Brain microvascular endothelial cell (primary cell): Measurements from ENCODE around the gene PNMA1.
A peak's percentile ranks its signal among the peaks of the same experiment; 100 is the strongest.

Experiments
- DNase-seq: peaks from one replicate; pipeline ENCODE4 v3.0.0-alpha.2; 2020
- H3K27ac ChIP-seq: fragments of 250-450 bp; sonication (Bioruptor Pico); 2 replicates; pipeline ENCODE4 v1.5.1; 2020; ENCODE audit warnings: mild to moderate bottlenecking, moderate library complexity
- H3K27me3 ChIP-seq: fragments of 250-450 bp; sonication (Bioruptor Pico); replicated peaks from 2 replicates; pipeline ENCODE4 v1.5.1; 2020; ENCODE audit warnings: mild to moderate bottlenecking
- H3K36me3 ChIP-seq: fragments of 250-450 bp; sonication (Bioruptor Pico); replicated peaks from 2 replicates; pipeline ENCODE4 v1.5.1; 2020; ENCODE audit warnings: mild to moderate bottlenecking
- H3K4me3 ChIP-seq: 2 replicates; pipeline ENCODE4 v1.5.1; 2011; ENCODE audit warnings: low read depth, mild to moderate bottlenecking, control low read depth, low read length, moderate library complexity
- CTCF ChIP-seq: IDR thresholded peaks from 2 replicates; pipeline ENCODE4 v1.5.1; 2011; ENCODE audit warnings: low read depth, mild to moderate bottlenecking, moderate library complexity, low read length, control low read depth, inconsistent platforms; ENCODE audit errors: missing control alignments
- in situ Hi-C: cut with HindIII; loops from 2 replicates; pipeline ENCODE4 v1.10.0; 2017; ENCODE audit warnings: low sequenced_read_pairs, low pct_ligation_motif_present

Gene PNMA1

GRCh38 chr14:73720636-73721035, 6.5 kb upstream of the PNMA1 start:
- no peak for DNase-seq
- H3K27ac ChIP-seq: no peak overlapping the region
- TF ChIP-seq CTCF: no peak
- no peak overlapping the region for H3K4me3 ChIP-seq
- peaks cover 65% of the 10 kb centered on the region for H3K36me3 ChIP-seq
- no peaks in the 10 kb centered on the region for H3K27me3 ChIP-seq
- in situ Hi-C loops: no loop called here

- H3K27me3 ChIP-seq: no peaks in the 10 kb centered on the region
- no peak overlapping the region for H3K4me3 ChIP-seq
- DNase-seq: no peak
- H3K36me3 ChIP-seq: peaks cover 58% of the 10 kb centered on the region
- no peak overlapping the region for H3K27ac ChIP-seq
- TF ChIP-seq CTCF: no peak
- in situ Hi-C loops: no loop called here
Measured at GRCh38 chr14:73719791-73720190, 5.6 kb upstream of the PNMA1 start.

GRCh38 chr14:73719361-73719760, 5.2 kb upstream of the PNMA1 start:
- H3K36me3 ChIP-seq: peaks cover 56% of the 10 kb centered on the region
- in situ Hi-C loops: no loop called here
- H3K4me3 ChIP-seq: no peak overlapping the region
- TF ChIP-seq CTCF: no peak
- no peak for DNase-seq
- no peaks in the 10 kb centered on the region for H3K27me3 ChIP-seq
- no peak overlapping the region for H3K27ac ChIP-seq

GRCh38 chr14:73718418-73719251, 4.5 kb upstream of the PNMA1 start:
- no peak overlapping the region for H3K27ac ChIP-seq
- DNase-seq: no peak
- no peak for TF ChIP-seq CTCF
- in situ Hi-C loops: no loop called here
- H3K27me3 ChIP-seq: no peaks in the 10 kb centered on the region
- peaks cover 56% of the 10 kb centered on the region for H3K36me3 ChIP-seq
- no peak overlapping the region for H3K4me3 ChIP-seq

- Histone ChIP-seq H3K36me3 (peaks cover 56% of the 10 kb centered on the region), H3K27ac (no peak overlapping the region), H3K4me3 (no peak overlapping the region), H3K27me3 (no peaks in the 10 kb centered on the region)
- peak; percentile 46 for DNase-seq
- no peak for TF ChIP-seq CTCF
- in situ Hi-C loops: no loop called here
Measured at GRCh38 chr14:73717711-73718417, 3.7 kb upstream of the PNMA1 start.

GRCh38 chr14:73717266-73717665, 3.1 kb upstream of the PNMA1 start:
- no peak overlapping the region for H3K4me3 ChIP-seq
- no peak for TF ChIP-seq CTCF
- no peak overlapping the region for H3K27ac ChIP-seq

More at GRCh38 chr14:73717266-73717665, 3.1 kb upstream of the PNMA1 start:
- no peak for DNase-seq
- in situ Hi-C loops: no loop called here
- no peaks in the 10 kb centered on the region for H3K27me3 ChIP-seq
- peaks cover 51% of the 10 kb centered on the region for H3K36me3 ChIP-seq
